ENCODE measurements around the gene SOS2.
"Not testable (repeated sequence)": the region's sequence is repeated elsewhere in the genome, so short reads cannot be mapped to it uniquely, and the experiment has no call there.

The SOS2 gene

GRCh38 chr14:50215416-50215815, 16.0 kb downstream of the SOS2 start:
- Histone ChIP-seq H3K4me1 (ENCODE audit: insufficient read depth, low read length) (no peaks in the 10 kb centered on the region), H2AFZ (ENCODE audit: low read depth, low read length) (no peak overlapping the region)

GRCh38 chr14:50213795-50214194, 17.6 kb downstream of the SOS2 start:
- H3K4me3 ChIP-seq (ENCODE audit: low read length): no peak overlapping the region
- H3K27me3 ChIP-seq (ENCODE audit: insufficient read depth, low read length): no peaks in the 10 kb centered on the region
- H3K4me1 ChIP-seq (ENCODE audit: insufficient read depth, low read length): no peaks in the 10 kb centered on the region
- H3K9me3 ChIP-seq (ENCODE audit: low read length): peaks cover 2% of the 10 kb centered on the region
- no peak overlapping the region for H2AFZ ChIP-seq (ENCODE audit: low read depth, low read length)
- no peaks in the 10 kb centered on the region for H3K36me3 ChIP-seq (ENCODE audit: insufficient read depth, low read length)

More at GRCh38 chr14:50215416-50215815, 16.0 kb downstream of the SOS2 start:
- H3K36me3 ChIP-seq (ENCODE audit: insufficient read depth, low read length): no peaks in the 10 kb centered on the region
- H3K4me3 ChIP-seq (ENCODE audit: low read length): no peak overlapping the region
- peaks cover 2% of the 10 kb centered on the region for H3K9me3 ChIP-seq (ENCODE audit: low read length)
- H3K27me3 ChIP-seq (ENCODE audit: insufficient read depth, low read length): no peaks in the 10 kb centered on the region

GRCh38 chr14:50212726-50213125, 18.7 kb downstream of the SOS2 start:
- H3K4me1 ChIP-seq (ENCODE audit: insufficient read depth, low read length): no peaks in the 10 kb centered on the region
- no peaks in the 10 kb centered on the region for H3K36me3 ChIP-seq (ENCODE audit: insufficient read depth, low read length)
- H3K9me3 ChIP-seq (ENCODE audit: low read length): peaks cover 2% of the 10 kb centered on the region
- no peak overlapping the region for H2AFZ ChIP-seq (ENCODE audit: low read depth, low read length)
- H3K27me3 ChIP-seq (ENCODE audit: insufficient read depth, low read length): no peaks in the 10 kb centered on the region
- H3K4me3 ChIP-seq (ENCODE audit: low read length): no peak overlapping the region

DNA sequence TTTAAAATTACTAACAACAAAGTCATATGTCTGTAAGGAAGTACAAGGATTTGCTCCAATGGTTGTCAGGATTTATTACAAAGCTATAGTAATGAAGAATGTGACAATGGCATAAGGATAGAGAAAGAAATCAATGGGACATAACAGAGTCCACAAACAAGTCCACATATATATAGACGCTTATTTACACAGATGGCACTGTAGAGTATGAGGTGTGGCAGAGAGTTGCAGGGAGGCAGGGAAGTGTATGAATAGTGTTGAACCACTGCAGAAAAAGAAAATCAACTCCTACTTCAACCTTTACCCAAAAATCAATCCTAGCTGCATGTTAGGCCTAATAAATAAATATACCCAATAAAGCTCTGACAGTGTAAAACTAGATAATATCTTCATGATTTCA, 21.3 kb downstream of the SOS2 start:
- Histone ChIP-seq H3K9me3 (ENCODE audit: low read length) (peaks cover 2% of the 10 kb centered on the region), H2AFZ (ENCODE audit: low read depth, low read length) (no peak overlapping the region), H3K36me3 (ENCODE audit: insufficient read depth, low read length) (no peaks in the 10 kb centered on the region), H3K4me3 (ENCODE audit: low read length) (no peak overlapping the region), H3K4me1 (ENCODE audit: insufficient read depth, low read length) (no peaks in the 10 kb centered on the region), H3K27me3 (ENCODE audit: insufficient read depth, low read length) (no peaks in the 10 kb centered on the region)

- H3K4me3 ChIP-seq (ENCODE audit: low read length): no peak overlapping the region
- H3K36me3 ChIP-seq (ENCODE audit: insufficient read depth, low read length): peaks cover 32% of the 10 kb centered on the region
- H3K4me1 ChIP-seq (ENCODE audit: insufficient read depth, low read length): no peaks in the 10 kb centered on the region
- H3K9me3 ChIP-seq (ENCODE audit: low read length): no peaks in the 10 kb centered on the region
- no peak overlapping the region for H2AFZ ChIP-seq (ENCODE audit: low read depth, low read length)
- no peaks in the 10 kb centered on the region for H3K27me3 ChIP-seq (ENCODE audit: insufficient read depth, low read length)
Observed at GRCh38 chr14:50198499-50198898, 32.9 kb downstream of the SOS2 start.

DNA sequence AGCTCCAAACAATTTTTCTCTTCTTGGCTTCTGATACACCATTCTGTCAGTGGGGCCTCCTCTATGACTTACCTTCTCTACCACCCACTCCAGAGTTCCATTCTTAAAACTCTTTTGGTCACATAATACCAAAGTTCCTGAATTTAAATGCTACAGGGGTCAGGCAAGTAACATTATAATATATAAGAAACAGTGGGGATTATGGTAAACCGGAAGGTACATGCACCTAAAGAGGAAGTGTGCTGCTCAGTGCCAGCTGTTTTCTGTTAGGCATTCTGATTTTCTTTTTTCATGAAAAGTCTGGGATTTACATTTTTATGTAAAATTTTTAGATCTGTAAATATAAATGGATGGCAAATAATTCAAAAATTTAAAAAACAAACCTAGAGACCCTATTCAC, 39.9 kb downstream of the SOS2 start:
- Histone ChIP-seq H3K36me3 (ENCODE audit: insufficient read depth, low read length) (peaks cover 17% of the 10 kb centered on the region), H3K9me3 (ENCODE audit: low read length) (no peaks in the 10 kb centered on the region), H2AFZ (ENCODE audit: low read depth, low read length) (no peak overlapping the region), H3K27me3 (ENCODE audit: insufficient read depth, low read length) (no peaks in the 10 kb centered on the region), H3K4me1 (ENCODE audit: insufficient read depth, low read length) (no peaks in the 10 kb centered on the region), H3K4me3 (ENCODE audit: low read length) (no peak overlapping the region)

DNA sequence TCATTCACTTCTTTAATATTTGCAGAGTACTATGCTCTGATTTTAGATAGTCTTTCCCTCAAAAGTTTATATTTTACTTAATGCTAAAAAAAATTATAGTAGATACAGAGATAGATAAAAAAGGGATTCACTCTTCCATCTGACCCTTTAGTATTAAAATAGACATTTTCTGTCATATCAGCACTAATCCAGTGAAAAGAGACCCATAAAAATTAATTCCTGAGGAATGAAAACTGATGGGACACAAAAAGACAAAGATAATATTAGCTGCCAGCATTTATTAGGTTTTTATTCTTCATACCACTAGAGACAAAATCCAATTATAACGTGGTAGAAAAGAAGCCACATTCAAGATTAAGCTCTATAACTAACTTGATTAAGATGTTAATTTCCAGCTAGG, 45.3 kb downstream of the SOS2 start:
- Histone ChIP-seq H3K9me3 (ENCODE audit: low read length) (no peaks in the 10 kb centered on the region), H2AFZ (ENCODE audit: low read depth, low read length) (no peak overlapping the region), H3K36me3 (ENCODE audit: insufficient read depth, low read length) (peaks cover 28% of the 10 kb centered on the region), H3K4me1 (ENCODE audit: insufficient read depth, low read length) (no peaks in the 10 kb centered on the region), H3K27me3 (ENCODE audit: insufficient read depth, low read length) (no peaks in the 10 kb centered on the region), H3K4me3 (ENCODE audit: low read length) (no peak overlapping the region)

GRCh38 chr14:50173891-50174290, 57.5 kb downstream of the SOS2 start:
- Histone ChIP-seq H3K9me3 (ENCODE audit: low read length) (no peaks in the 10 kb centered on the region), H3K4me3 (ENCODE audit: low read length) (no peak overlapping the region), H3K27me3 (ENCODE audit: insufficient read depth, low read length) (no peaks in the 10 kb centered on the region), H2AFZ (ENCODE audit: low read depth, low read length) (no peak overlapping the region), H3K4me1 (ENCODE audit: insufficient read depth, low read length) (no peaks in the 10 kb centered on the region), H3K36me3 (ENCODE audit: insufficient read depth, low read length) (peaks cover 17% of the 10 kb centered on the region)

DNA sequence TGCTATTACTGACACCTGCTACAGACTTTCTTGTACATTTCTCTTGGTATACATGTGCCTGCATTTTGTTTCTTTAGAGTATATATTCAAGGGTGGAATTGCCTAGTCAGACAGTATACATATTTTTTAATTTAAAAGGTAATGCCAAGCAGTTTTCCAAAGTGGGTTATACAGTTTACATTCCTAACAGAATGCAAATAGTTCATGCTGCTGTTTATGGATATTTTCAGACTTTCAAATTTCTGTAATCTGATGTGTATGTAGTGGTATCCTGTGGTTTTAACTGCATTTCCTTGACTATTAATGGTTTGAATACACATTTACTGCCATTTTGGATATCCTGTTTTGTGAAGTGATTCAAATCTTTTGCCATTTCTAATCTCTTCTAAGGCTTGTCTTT, 59.5 kb downstream of the SOS2 start:
- H3K9me3 ChIP-seq (ENCODE audit: low read length): no peaks in the 10 kb centered on the region
- H2AFZ ChIP-seq (ENCODE audit: low read depth, low read length): no peak overlapping the region
- H3K27me3 ChIP-seq (ENCODE audit: insufficient read depth, low read length): no peaks in the 10 kb centered on the region
- peaks cover 8% of the 10 kb centered on the region for H3K36me3 ChIP-seq (ENCODE audit: insufficient read depth, low read length)
- no peaks in the 10 kb centered on the region for H3K4me1 ChIP-seq (ENCODE audit: insufficient read depth, low read length)
- H3K4me3 ChIP-seq (ENCODE audit: low read length): no peak overlapping the region

DNA sequence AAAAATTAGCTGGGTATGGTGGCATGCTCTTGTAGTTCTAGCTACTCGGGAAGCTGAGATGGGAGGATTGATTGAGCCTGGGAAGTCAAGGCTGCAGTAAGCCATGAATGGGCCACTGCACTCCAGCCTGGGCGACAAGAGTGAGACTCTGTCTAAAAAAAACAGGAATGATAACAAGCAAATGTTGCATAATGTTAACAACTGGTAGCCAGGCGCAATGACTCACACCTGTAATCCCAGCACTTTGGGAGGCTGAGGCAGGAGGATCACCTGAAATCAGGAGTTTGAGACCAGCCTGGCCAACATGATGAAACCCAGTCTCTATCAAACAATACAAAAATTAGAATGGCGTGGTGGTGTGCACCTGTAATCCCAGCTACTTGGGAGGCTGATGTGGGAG, 64.0 kb downstream of the SOS2 start:
- H3K4me3 ChIP-seq (ENCODE audit: low read length); H3K36me3 ChIP-seq (ENCODE audit: insufficient read depth, low read length); H3K9me3 ChIP-seq (ENCODE audit: low read length); H3K27me3 ChIP-seq (ENCODE audit: insufficient read depth, low read length); H2AFZ ChIP-seq (ENCODE audit: low read depth, low read length); H3K4me1 ChIP-seq (ENCODE audit: insufficient read depth, low read length): not testable (repeated sequence)

- Histone ChIP-seq H3K36me3 (ENCODE audit: insufficient read depth, low read length) (peaks cover 42% of the 10 kb centered on the region), H3K4me3 (ENCODE audit: low read length) (no peak overlapping the region), H3K4me1 (ENCODE audit: insufficient read depth, low read length) (no peaks in the 10 kb centered on the region), H3K27me3 (ENCODE audit: insufficient read depth, low read length) (no peaks in the 10 kb centered on the region), H3K9me3 (ENCODE audit: low read length) (no peaks in the 10 kb centered on the region), H2AFZ (ENCODE audit: low read depth, low read length) (no peak overlapping the region)
Observed at GRCh38 chr14:50156111-50156510, 75.3 kb downstream of the SOS2 start.

GRCh38 chr14:50148799-50149198, 82.6 kb downstream of the SOS2 start:
- Histone ChIP-seq H3K9me3 (ENCODE audit: low read length) (no peaks in the 10 kb centered on the region), H3K27me3 (ENCODE audit: insufficient read depth, low read length) (no peaks in the 10 kb centered on the region), H3K36me3 (ENCODE audit: insufficient read depth, low read length) (peaks cover 29% of the 10 kb centered on the region), H3K4me1 (ENCODE audit: insufficient read depth, low read length) (no peaks in the 10 kb centered on the region), H3K4me3 (ENCODE audit: low read length) (no peak overlapping the region), H2AFZ (ENCODE audit: low read depth, low read length) (no peak overlapping the region)

GRCh38 chr14:50139192-50139591, 92.2 kb downstream of the SOS2 start:
- Histone ChIP-seq H2AFZ (ENCODE audit: low read depth, low read length) (no peak overlapping the region), H3K36me3 (ENCODE audit: insufficient read depth, low read length) (peaks cover 9% of the 10 kb centered on the region), H3K27me3 (ENCODE audit: insufficient read depth, low read length) (no peaks in the 10 kb centered on the region), H3K9me3 (ENCODE audit: low read length) (no peaks in the 10 kb centered on the region), H3K4me1 (ENCODE audit: insufficient read depth, low read length) (no peaks in the 10 kb centered on the region), H3K4me3 (ENCODE audit: low read length) (no peak overlapping the region)

GRCh38 chr14:50127802-50128201, 103.6 kb downstream of the SOS2 start:
- Histone ChIP-seq H2AFZ (ENCODE audit: low read depth, low read length) (no peak overlapping the region), H3K27me3 (ENCODE audit: insufficient read depth, low read length) (no peaks in the 10 kb centered on the region), H3K36me3 (ENCODE audit: insufficient read depth, low read length) (peaks cover 41% of the 10 kb centered on the region), H3K4me1 (ENCODE audit: insufficient read depth, low read length) (no peaks in the 10 kb centered on the region), H3K9me3 (ENCODE audit: low read length) (peaks cover 2% of the 10 kb centered on the region), H3K4me3 (ENCODE audit: low read length) (no peak overlapping the region)

Data from neuron (in vitro differentiated cells).